DMS53 treated with DMSO at 0.1 percent for 48 hours (cell line): ENCODE measurements around the gene MYMK.
A peak's percentile ranks its signal among the peaks of the same experiment; 100 is the strongest.

Experiments
- DNase-seq: peaks from one replicate; lab custom pipeline; 2025; ENCODE audit not compliant: unreplicated experiment; lab: John Stamatoyannopoulos, UW

The MYMK gene

GRCh38 chr9:133488686-133489252 lies 36.0 kb downstream of the MYMK start:
- no peak for DNase-seq

DNA sequence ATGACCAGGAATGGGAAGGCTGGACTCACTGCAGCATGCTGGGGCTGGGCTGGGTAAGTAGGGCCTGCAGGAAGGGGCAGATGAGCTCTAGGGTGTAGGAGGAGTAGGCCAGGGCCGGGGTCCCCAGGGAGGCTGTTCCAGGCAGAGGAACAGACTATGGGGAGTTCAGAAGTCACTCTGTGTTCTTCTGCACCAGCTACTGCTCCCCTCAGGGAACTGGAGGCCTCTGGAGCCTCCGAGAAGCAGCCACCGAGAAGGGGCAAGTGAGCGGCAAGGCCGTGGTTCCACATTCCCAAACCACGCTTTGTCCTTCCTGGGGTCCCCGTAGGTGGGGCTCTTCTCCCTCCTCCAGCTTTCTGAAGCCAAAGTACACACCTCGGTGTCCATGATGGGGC lies 37.4 kb downstream of the MYMK start:
- no peak for DNase-seq

- peak; percentile 61 for DNase-seq
These were observed 39.1 kb downstream of the MYMK start for GRCh38 chr9:133485531-133486260.

DNA sequence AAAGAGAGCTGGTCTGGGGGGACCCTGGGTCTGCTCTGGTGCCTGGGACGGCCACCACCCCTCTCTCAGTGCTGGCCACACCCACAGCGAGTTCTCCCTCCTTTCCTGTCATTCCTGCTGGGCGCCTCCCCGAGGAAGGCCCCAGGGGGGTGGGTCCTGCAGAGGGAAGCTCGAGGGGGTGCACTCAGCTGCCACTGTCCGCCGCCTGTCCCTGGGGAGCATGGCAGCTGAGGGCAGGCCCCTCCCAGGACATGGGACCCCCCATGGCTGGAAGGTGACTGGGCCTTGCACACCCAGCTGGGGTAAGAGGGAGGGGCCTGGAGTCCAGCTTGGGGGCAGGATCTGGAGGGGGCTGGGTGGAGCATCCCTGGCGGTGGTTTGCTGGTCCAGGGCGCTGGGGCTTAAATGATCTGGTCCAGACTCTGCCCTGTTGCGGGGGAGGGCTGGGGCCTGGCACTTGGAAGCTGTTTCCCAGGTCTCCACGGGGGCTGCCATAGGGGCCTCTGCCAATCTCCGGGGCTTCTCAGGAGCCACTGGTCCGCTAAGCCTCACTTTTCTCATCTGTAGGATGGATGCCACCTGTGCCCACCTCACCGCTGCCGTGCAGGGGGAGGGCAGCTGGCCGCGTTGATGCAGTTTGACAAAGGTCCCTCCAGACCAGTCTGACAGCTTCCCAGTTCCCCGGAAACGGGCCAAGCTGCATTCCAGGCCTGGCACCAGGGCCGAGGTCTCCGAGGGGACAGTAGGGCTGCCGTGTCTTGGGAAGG lies 39.9 kb downstream of the MYMK start:
- no peak for DNase-seq

DNA sequence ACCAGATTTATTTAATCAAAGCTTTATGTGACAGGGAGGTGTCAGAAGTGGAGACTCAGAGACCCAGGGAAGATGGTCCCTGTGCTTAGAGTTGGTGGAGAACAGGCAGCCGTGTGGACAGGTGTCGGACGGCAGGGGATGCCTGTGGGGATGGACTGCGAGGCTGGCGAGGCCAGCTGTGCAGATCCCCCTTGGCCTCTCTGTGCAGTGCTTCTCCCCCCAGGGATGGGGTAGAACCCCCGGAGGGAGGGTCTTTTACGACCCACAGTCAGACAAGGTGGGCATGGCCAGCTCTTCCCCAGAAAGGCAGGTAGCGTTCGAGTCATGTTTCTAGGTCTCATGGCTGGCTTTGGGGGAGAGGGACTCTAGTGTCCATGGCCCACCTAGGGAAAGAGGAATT lies 41.1 kb downstream of the MYMK start:
- no peak for DNase-seq

- DNase-seq = peak; percentile 75
These were observed 45.7 kb downstream of the MYMK start, which contains the start of gene SLC2A6 for GRCh38 chr9:133478851-133479711. TSS of gene SLC2A6 (minus strand) at chr9:133479099. CDS start at chr9:133479059, 40 bp downstream.

- DNase-seq = no peak
These were observed 46.5 kb downstream of the MYMK start for GRCh38 chr9:133477992-133478850.

GRCh38 chr9:133477461-133477860 lies 47.3 kb downstream of the MYMK start:
- DNase-seq = no peak

DNA sequence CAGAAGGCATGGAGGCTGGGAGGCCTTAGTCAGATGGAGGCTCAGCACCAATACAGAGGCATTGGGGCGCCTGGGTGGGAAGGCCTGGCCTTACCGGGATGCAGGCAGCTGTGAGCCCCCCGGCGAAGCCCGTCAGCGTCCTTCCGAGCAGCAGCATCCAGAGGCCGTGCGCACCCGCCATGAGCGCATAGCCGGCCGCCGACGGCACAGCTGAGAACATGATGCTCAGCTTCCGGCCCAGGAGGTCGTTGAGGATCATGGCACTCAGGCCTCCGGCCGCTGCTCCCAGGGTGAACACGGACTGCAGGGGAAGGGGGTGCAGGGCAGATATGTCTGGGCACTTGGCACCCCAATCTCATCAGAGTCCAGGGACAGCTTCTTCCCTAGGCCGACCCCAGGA lies 47.8 kb downstream of the MYMK start:
- DNase-seq = no peak

DNA sequence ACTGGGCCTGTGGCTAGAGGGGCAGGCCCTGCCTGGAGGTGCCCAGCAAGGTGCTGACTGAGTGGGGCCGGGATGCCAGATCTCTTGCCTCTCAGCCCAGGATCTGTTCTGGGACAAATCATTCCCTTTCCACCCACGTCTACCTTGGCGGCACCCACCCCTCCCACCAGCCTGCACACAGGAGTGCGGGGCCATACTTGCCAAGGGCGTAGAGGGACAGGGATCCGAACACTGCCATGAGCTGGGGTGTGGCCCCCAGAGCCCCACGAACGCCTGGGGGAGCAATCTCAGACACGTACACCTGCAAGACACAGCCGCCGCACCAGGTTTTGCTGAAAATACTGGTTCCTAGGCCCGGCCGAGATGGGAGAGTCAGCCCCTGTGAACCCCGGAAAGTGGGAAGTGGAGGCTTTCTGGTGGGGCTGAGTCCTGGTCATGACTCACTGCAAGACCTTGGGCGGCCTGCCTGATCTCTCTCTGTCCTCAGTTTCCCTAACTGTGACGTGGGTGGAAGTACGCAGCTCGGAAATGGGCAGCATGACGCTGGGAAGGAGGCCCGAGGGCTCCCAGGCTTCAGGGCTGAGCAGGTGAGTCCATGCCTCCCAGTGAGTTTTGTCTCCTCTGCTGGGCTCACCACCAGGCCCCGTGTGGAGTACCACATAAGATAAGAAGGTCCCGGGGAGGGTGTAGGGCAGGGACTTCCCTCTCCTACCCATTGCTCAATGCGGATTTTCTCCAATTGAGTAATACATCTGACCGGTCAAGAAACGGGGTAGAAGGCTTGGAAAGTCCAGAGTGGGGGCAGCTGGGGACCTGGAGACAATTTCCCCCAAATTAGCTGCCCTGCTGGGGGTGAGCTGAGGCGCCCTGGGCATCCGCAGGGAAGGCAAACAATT lies 48.5 kb downstream of the MYMK start:
- no peak for DNase-seq

DNA sequence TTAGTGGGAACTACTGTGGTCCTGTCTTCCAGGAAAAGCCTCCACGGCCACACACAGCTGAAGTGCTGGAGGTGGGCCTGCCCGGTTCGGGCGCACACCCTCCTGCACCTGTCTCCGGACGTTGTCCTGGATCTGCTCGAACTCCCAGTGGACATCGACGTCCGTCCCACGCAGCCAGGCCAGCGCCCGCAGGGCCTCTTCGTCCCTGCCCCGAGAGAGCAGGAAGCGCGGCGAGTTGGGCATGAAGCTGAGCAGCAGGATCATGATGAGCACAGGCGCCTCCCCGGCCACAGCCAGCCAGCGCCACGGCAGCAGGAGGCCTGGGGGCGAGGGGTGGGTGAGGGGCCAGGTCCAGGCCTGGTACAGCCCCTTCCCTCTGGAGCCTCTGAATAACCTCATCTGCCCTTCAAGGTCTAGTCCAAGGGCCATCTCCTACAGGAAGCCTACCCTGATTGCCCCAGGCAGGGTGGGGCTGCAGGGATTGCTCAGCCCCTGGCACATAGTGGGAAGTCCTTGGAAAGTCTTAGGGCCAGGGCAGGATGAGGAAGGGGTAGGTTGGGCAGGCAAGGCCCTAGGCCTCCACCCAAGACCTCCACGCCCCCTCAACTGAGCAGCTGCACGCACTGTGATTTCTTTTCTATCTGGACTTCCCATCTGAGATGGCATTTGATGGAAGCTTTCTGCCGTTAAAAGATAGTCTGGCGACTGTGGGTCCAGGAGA lies 49.3 kb downstream of the MYMK start:
- no peak for DNase-seq

DNA sequence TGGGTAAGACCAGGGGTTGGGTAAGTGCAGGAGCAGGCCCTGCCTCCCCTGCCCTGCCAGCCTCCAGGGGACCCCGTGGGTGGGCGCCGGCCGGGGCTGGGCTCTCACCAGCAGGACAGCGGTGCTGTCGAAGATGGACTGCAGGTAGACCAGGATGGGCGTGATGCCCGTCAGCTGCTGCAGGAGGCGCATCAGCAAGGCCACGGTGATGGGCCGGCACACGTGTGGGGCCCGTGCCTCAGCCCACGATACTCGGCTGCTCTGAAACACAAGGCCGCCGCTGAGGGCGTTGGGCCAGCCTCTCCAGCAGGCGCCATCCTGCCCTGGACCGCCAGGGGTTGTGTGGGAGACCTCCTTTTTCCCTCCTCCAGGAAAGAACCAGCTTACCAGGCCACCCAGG lies 49.9 kb downstream of the MYMK start:
- no peak for DNase-seq

GRCh38 chr9:133474215-133474614 lies 50.5 kb downstream of the MYMK start:
- DNase-seq = no peak

DNA sequence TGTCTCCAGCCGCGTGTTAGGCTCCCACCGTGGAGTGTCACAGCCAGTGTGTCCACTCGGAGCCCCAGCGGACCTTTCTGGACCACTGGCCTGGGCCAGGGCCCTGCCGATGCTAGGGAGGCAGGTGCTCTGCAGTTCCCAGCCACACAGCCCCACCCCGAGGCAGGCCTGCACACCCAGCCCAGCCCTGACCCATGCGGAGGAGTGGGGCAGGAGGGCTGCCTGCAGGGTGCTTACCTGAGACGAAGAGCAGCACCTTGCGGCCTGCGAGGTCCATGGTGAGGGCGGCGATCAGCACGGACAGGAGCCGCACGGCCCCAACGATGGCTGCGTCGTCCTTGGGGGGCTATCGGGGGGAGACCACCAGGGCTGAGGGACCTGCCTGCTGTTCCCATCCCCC lies 51.0 kb downstream of the MYMK start:
- DNase-seq = no peak

DNA sequence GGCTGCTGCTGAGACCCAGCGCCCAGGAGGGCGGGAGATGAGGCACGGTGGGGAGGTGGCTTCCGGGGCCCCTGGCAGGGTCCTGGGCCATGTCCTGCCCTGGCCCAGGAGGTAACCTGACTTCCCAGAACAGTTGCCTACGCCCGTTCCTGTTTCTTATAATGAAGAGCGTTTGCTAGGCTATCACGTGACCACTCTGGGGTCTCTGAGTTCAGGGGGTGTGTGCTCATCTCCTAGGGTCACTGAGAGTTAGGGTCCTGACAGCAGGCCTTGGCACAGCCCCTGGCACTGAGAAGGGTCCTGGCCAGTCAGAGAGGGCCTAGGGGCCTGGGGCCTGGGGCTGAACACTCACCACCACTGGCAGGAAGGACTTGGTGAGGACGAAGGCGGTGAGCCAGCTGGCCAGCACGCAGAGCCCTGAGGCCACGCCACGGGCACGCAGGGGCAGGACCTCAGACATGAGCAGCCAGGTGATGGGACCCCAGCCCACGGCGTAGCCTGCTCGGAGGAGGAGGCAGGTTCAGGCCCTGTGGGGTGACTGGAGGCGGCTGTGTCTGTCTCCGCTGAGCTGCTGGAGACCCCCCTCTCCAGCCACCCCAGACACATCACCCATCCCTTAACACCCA lies 51.9 kb downstream of the MYMK start:
- DNase-seq = no peak

DNA sequence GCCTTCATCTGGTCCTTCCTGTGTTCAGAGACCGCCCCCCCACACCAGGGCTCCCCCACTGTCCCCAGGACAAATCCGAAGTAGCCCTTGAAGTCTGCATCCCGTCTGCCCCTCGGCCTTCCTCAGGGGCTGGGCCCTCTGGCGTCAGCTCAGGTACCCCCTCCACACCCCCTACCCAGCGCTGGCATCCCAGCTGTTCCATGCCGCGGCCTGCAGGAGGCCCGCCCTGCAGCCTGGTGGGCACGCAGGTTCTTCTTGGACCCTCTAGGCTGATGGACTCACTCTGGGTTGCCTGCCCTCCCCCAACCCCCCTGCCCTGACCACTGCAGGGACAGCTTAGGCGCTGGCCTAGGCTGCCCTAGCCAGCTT lies 52.5 kb downstream of the MYMK start:
- no peak for DNase-seq

GRCh38 chr9:133471551-133472276 lies 53.0 kb downstream of the MYMK start:
- DNase-seq = no peak

GRCh38 chr9:133470988-133471387 lies 53.8 kb downstream of the MYMK start:
- no peak for DNase-seq
